Heart right ventricle (tissue), 16 donors: Measurements from ENCODE around the gene ZBTB5. TPM values are rescaled to one million over a fixed set of nuclear protein-coding genes. Genes with fewer than 3 reads are reported as not detected.

Experiments used
- ATAC-seq, 8 donors: fragments of 200-7000 bp; cut with Tn5 transposase; one replicate each; pipeline ENCODE4 v1.9.1; 2020; ENCODE audit warnings: mild to moderate bottlenecking in 8 of 8, moderate library complexity in 8 of 8, moderate number of reproducible peaks in 1 of 8
- DNase-seq, 2 donors: peaks; one replicate each; pipeline ENCODE4 v3.0.0-alpha.2; 2020
- H3K27ac ChIP-seq, 10 donors: fragments of 200-600 bp; sonication (generic) in 2 of 10; one replicate each; pipeline versions ENCODE4 v1.5.0 to v1.8.0; 2020 to 2022; ENCODE audit warnings: mild to moderate bottlenecking in 3 of 10
- H3K27me3 ChIP-seq, 7 donors: fragments of 200-600 bp; one replicate each; pipeline ENCODE4 v1.8.0; 2021 to 2022; ENCODE audit warnings: mild to moderate bottlenecking in 2 of 7
- H3K36me3 ChIP-seq, 9 donors: fragments of 200-600 bp; sonication (generic) in 1 of 9; one replicate each; pipeline versions ENCODE4 v1.5.0 to v1.8.0; 2020 to 2022; ENCODE audit warnings: mild to moderate bottlenecking in 2 of 9
- H3K4me1 ChIP-seq, 9 donors: fragments of 200-600 bp; sonication (generic) in 1 of 9; one replicate each; pipeline versions ENCODE4 v1.5.0 to v1.8.0; 2020 to 2022; ENCODE audit warnings: mild to moderate bottlenecking in 4 of 9
- H3K4me3 ChIP-seq, 10 donors: fragments of 200-600 bp; sonication (generic) in 2 of 10; one replicate each; pipeline versions ENCODE4 v1.5.0 to v1.8.0; 2020 to 2022; ENCODE audit warnings: mild to moderate bottlenecking in 7 of 10, moderate library complexity in 2 of 10
- H3K9me3 ChIP-seq, 11 donors: fragments of 200-600 bp in 10 of 11; sonication (generic) in 2 of 11; one replicate each; pipeline versions ENCODE4 v1.5.0 to v1.8.0; 2013 to 2022; ENCODE audit warnings: mild to moderate bottlenecking in 2 of 11, control low read depth in 1 of 11, moderate library complexity in 1 of 11
- CTCF ChIP-seq, 9 donors: fragments of 200-600 bp; sonication (generic) in 2 of 9; IDR thresholded peaks; one replicate each; pipeline versions ENCODE4 v1.5.0 to v1.8.0; 2021 to 2022; ENCODE audit warnings: antibody characterized with exemption in 9 of 9, mild to moderate bottlenecking in 5 of 9, moderate library complexity in 1 of 9
- WGBS, 2 donors: extraction: QIAGEN DNeasy Blood & Tissue Kit; methylation state at CpG; one replicate each; pipeline ENCODE4 v1.1.7; 2013; ENCODE audit warnings: inconsistent platforms in 1 of 2; 5-methylcytosine and 5-hydroxymethylcytosine counted together
- intact Hi-C, 10 donors: fragments of 100-400 bp; cut with DNase I; formaldehyde crosslinking; loops; one replicate each; pipeline versions ENCODE4 v1.11.1 to v1.14.2; 2022
- polyA plus RNA-seq, 2 donors: library from polyadenylated mRNA; stranded (reverse); fragments of 200-250 nt; gene quantifications; one replicate each; pipeline ENCODE4 v1.2.3, GENCODE V29; 2013
- total RNA-seq, 10 donors: library from RNA; stranded (reverse); fragmentation: NEBNext Ultra II Directional in 3 of 10; extraction: Animal tissue kit (Norgen Biotek cat#: 25700) in 3 of 10; gene quantifications; one replicate each; pipeline versions ENCODE4 v1.2.1 to v1.2.4, GENCODE V29; 2021 to 2023
- donor health status: Arrhythmogenic right ventricular cardiomyopathy.
- donor health status: ischemic (EF 13 %, LVEDD 7.1; RV severe dilation, severe dysfunction).
- donor health status: healthy with polysubstance abuse.
- donor health status: DM: no; HTN: yes; CAD: no.
- donor health status: DM: no; HTN: no; CAD: no.
- donor health status: ischemic (EF 25% LVEDD 6.9; RV normal size, moderate dysfunction).
- donor health status: ischemic (EF 25% LVEDD 5.7; RV mildly dilated, moderate dysfunction).
- donor health status: healthy.
- donor health status: DM: yes; HTN: yes; CAD: no.
- donor health status: Ischemic cardiomyopathy.
- donor health status: ischemic (EF 35%, LVEDD 5.7; RV mildly dilated, moderate dysfunction).
- donor health status: nonischemic (EF 11% LVEDD 7.7; RV severe dilation, severe dysfunction).
- donor health status: DM: yes; HTN: yes; CAD: no.
- donor health status: PGD.
- donor health status: ischemic (EF 29% LVEDD 5.4; RV normal size, mild dysfunction).
- donor health status: nonischemic (EF 23%, LVEDD 6.1; RV moderate dilation, normal function).

The ZBTB5 gene
- total and polyA plus RNA-seq, 12 donors: 2.1 to 7.5 (median 6.3) TPM

- no peak for TF ChIP-seq CTCF (IDR thresholded peaks at IDR 0.05)
- no peaks in the 10 kb centered on the region for H3K27me3 ChIP-seq
- H3K27ac ChIP-seq: peak overlapping the region in 2 of 10 donors; percentile 14 to 15
- no peaks in the 10 kb centered on the region for H3K36me3 ChIP-seq
- WGBS, 2 donors: 75 to 76% methylated on average over 17 of the region's 17 CpGs
- H3K4me1 ChIP-seq: peaks cover 0 to 17% (median 8%) of the 10 kb centered on the region in 9 donors
- intact Hi-C loops: loop anchor here in 1 of 10 donors (10.0 kb wide), 1 partner anchor 92 kb away; no protein-coding TSS in a partner anchor
- DNase-seq: no peak
- peak in 2 of 8 donors; percentile 28 to 36 for ATAC-seq
- H3K9me3 ChIP-seq: no peaks in the 10 kb centered on the region
- H3K4me3 ChIP-seq: no peak overlapping the region
Observed at GRCh38 chr9:37412431-37413151, 52.7 kb downstream of the ZBTB5 start.

GRCh38 chr9:37410969-37411785 is 54.1 kb downstream of the ZBTB5 start:
- no peaks in the 10 kb centered on the region for H3K9me3 ChIP-seq
- peak overlapping the region in 1 of 10 donors; percentile 14 for H3K27ac ChIP-seq
- H3K4me1 ChIP-seq: peaks cover 0 to 17% (median 8%) of the 10 kb centered on the region in 9 donors
- DNase-seq: no peak
- no peak overlapping the region for H3K4me3 ChIP-seq
- H3K36me3 ChIP-seq: no peaks in the 10 kb centered on the region
- H3K27me3 ChIP-seq: no peaks in the 10 kb centered on the region
- 81 to 86% methylated on average over 12 of the region's 13 CpGs for WGBS, 2 donors
- intact Hi-C loops: loop anchor here in 1 of 10 donors (10.0 kb wide), 1 partner anchor 94 kb away; no protein-coding TSS in a partner anchor
- peak in 1 of 9 donors; percentile 9 for TF ChIP-seq CTCF (IDR thresholded peaks at IDR 0.05)
- ATAC-seq: peak in 3 of 8 donors; percentile 15 to 31 (median 17)

GRCh38 chr9:37410354-37410861 is 54.8 kb downstream of the ZBTB5 start:
- 91 to 95% methylated on average over 9 of the region's 9 CpGs for WGBS, 2 donors
- TF ChIP-seq CTCF (IDR thresholded peaks at IDR 0.05): no peak
- H3K4me3 ChIP-seq: no peak overlapping the region
- intact Hi-C loops: loop anchor here in 1 of 10 donors (10.0 kb wide), 1 partner anchor 94 kb away; no protein-coding TSS in a partner anchor
- H3K9me3 ChIP-seq: no peaks in the 10 kb centered on the region
- peaks cover 0 to 18% (median 7%) of the 10 kb centered on the region in 9 donors for H3K4me1 ChIP-seq
- no peaks in the 10 kb centered on the region for H3K27me3 ChIP-seq
- DNase-seq (no peak), ATAC-seq (no peak)
- H3K27ac ChIP-seq: no peak overlapping the region
- no peaks in the 10 kb centered on the region for H3K36me3 ChIP-seq
